HEK293 (cell line): Measurements from ENCODE around the gene AKAP14.

ENCODE experiments used
- KLF9 ChIP-seq: fragments of 450-650 bp; formaldehyde crosslinking; IDR thresholded peaks from 2 replicates; pipeline ENCODE4 v1.5.1; 2016; ENCODE audit warnings: missing biosample characterization, missing genetic modification characterization, low read depth
- MYNN ChIP-seq: fragments of 450-650 bp; formaldehyde crosslinking; IDR thresholded peaks from 2 replicates; pipeline ENCODE4 v1.5.1; 2016; ENCODE audit warnings: missing biosample characterization, missing genetic modification characterization, borderline replicate concordance
- PBX3 ChIP-seq: sonication (generic); formaldehyde crosslinking; IDR thresholded peaks from 2 replicates; pipeline ENCODE4 v1.8.1; 2022; ENCODE audit warnings: mild to moderate bottlenecking, moderate library complexity, missing genetic modification reagents
- PRDM1 ChIP-seq: fragments of 450-650 bp; formaldehyde crosslinking; IDR thresholded peaks from 2 replicates; pipeline ENCODE4; 2016; ENCODE audit warnings: missing biosample characterization, missing genetic modification characterization
- SP3 ChIP-seq: fragments of 450-650 bp; formaldehyde crosslinking; IDR thresholded peaks from 2 replicates; pipeline ENCODE4 v1.5.1; 2016; ENCODE audit warnings: missing biosample characterization, missing genetic modification characterization
- WT1 ChIP-seq: fragments of 450-650 bp; formaldehyde crosslinking; IDR thresholded peaks from 2 replicates; pipeline ENCODE4 v1.5.1; 2016; ENCODE audit warnings: missing biosample characterization, missing genetic modification characterization
- ZBTB17 ChIP-seq: fragments of 450-650 bp; formaldehyde crosslinking; IDR thresholded peaks from 2 replicates; pipeline ENCODE4 v1.5.1; 2016; ENCODE audit warnings: missing biosample characterization, missing genetic modification characterization
- ZEB2 ChIP-seq: fragments of 450-650 bp; formaldehyde crosslinking; IDR thresholded peaks from 2 replicates; pipeline ENCODE4 v1.5.1; 2016; ENCODE audit warnings: missing biosample characterization, missing genetic modification characterization
- ZFP37 ChIP-seq: fragments of 450-650 bp; formaldehyde crosslinking; IDR thresholded peaks from 2 replicates; pipeline ENCODE4 v1.5.1; 2016; ENCODE audit warnings: missing biosample characterization, missing genetic modification characterization
- ZIC2 ChIP-seq: fragments of 450-650 bp; formaldehyde crosslinking; IDR thresholded peaks from 2 replicates; pipeline ENCODE4 v1.5.1; 2016; ENCODE audit warnings: missing biosample characterization, missing genetic modification characterization
- ZNF23 ChIP-seq: fragments of 450-650 bp; formaldehyde crosslinking; IDR thresholded peaks from 2 replicates; pipeline ENCODE4 v1.5.1; 2016; ENCODE audit warnings: missing biosample characterization, missing genetic modification characterization, borderline replicate concordance
- ZNF335 ChIP-seq: fragments of 450-650 bp; formaldehyde crosslinking; conservative IDR thresholded peaks from 2 replicates; pipeline ENCODE4 v1.5.1; 2016; ENCODE audit warnings: missing biosample characterization, missing genetic modification characterization
- ZNF341 ChIP-seq: fragments of 450-650 bp; formaldehyde crosslinking; IDR thresholded peaks from 2 replicates; pipeline ENCODE4; 2016; ENCODE audit warnings: low read depth, missing biosample characterization, missing genetic modification characterization
- ZNF510 ChIP-seq: fragments of 450-650 bp; formaldehyde crosslinking; IDR thresholded peaks from 2 replicates; pipeline ENCODE4 v1.5.1; 2018; ENCODE audit warnings: mild to moderate bottlenecking, missing genetic modification characterization, missing biosample characterization; ENCODE audit not compliant: insufficient replicate concordance
- ZNF548 ChIP-seq: fragments of 450-650 bp; formaldehyde crosslinking; IDR thresholded peaks from 2 replicates; pipeline ENCODE4 v1.5.1; 2016; ENCODE audit warnings: missing biosample characterization, missing genetic modification characterization
- ZNF558 ChIP-seq: fragments of 450-650 bp; formaldehyde crosslinking; IDR thresholded peaks from 2 replicates; pipeline ENCODE4 v1.5.1; 2016; ENCODE audit warnings: missing biosample characterization, missing genetic modification characterization
- ZNF596 ChIP-seq: fragments of 450-650 bp; IDR thresholded peaks from 2 replicates; pipeline ENCODE4 v1.5.0; 2018; ENCODE audit warnings: missing biosample characterization, mild to moderate bottlenecking, missing genetic modification characterization, moderate library complexity
- ZNF600 ChIP-seq: fragments of 450-650 bp; formaldehyde crosslinking; IDR thresholded peaks from 2 replicates; pipeline ENCODE4 v1.5.1; 2016; ENCODE audit warnings: missing biosample characterization, missing genetic modification characterization
- ZNF704 ChIP-seq: fragments of 450-650 bp; formaldehyde crosslinking; IDR thresholded peaks from 2 replicates; pipeline ENCODE4 v1.5.1; 2016; ENCODE audit warnings: missing biosample characterization, missing genetic modification characterization
- ZNF776 ChIP-seq: fragments of 450-650 bp; formaldehyde crosslinking; IDR thresholded peaks from 2 replicates; pipeline ENCODE4 v1.5.0; 2017; ENCODE audit warnings: missing biosample characterization, missing genetic modification characterization, borderline replicate concordance
- ZNF791 ChIP-seq: fragments of 450-650 bp; formaldehyde crosslinking; IDR thresholded peaks from 2 replicates; pipeline ENCODE4 v1.5.1; 2016; ENCODE audit warnings: missing biosample characterization, missing genetic modification characterization
- ZNF792 ChIP-seq: fragments of 450-650 bp; formaldehyde crosslinking; IDR thresholded peaks from 2 replicates; pipeline ENCODE4 v1.5.1; 2016; ENCODE audit warnings: missing biosample characterization, missing genetic modification characterization
- ZNF837 ChIP-seq: fragments of 450-650 bp; formaldehyde crosslinking; IDR thresholded peaks from 2 replicates; pipeline ENCODE4 v1.5.1; 2016; ENCODE audit warnings: missing biosample characterization, missing genetic modification characterization
- ZSCAN16 ChIP-seq: fragments of 450-650 bp; formaldehyde crosslinking; IDR thresholded peaks from 2 replicates; pipeline ENCODE4 v1.5.1; 2016; ENCODE audit warnings: missing biosample characterization, missing genetic modification characterization
- TF ChIP-seq, protein P1 (sequence below): fragments of 450-650 bp; formaldehyde crosslinking; conservative IDR thresholded peaks from 2 replicates; pipeline ENCODE4 v1.5.1; 2016; ENCODE audit warnings: low read depth, missing biosample characterization, missing genetic modification characterization
- TF ChIP-seq, protein P2 (sequence below): fragments of 450-650 bp; formaldehyde crosslinking; IDR thresholded peaks from 2 replicates; pipeline ENCODE4 v1.5.1; 2016; ENCODE audit warnings: missing biosample characterization, missing genetic modification characterization
- TF ChIP-seq, protein P3 (sequence below): fragments of 450-650 bp; formaldehyde crosslinking; IDR thresholded peaks from 2 replicates; pipeline ENCODE4 v1.5.1; 2016; ENCODE audit warnings: missing biosample characterization, missing genetic modification characterization
- TF ChIP-seq, protein P4 (sequence below): fragments of 450-650 bp; formaldehyde crosslinking; IDR thresholded peaks from 2 replicates; pipeline ENCODE4 v1.5.1; 2016; ENCODE audit warnings: missing biosample characterization, missing genetic modification characterization

AKAP14 gene

DNA sequence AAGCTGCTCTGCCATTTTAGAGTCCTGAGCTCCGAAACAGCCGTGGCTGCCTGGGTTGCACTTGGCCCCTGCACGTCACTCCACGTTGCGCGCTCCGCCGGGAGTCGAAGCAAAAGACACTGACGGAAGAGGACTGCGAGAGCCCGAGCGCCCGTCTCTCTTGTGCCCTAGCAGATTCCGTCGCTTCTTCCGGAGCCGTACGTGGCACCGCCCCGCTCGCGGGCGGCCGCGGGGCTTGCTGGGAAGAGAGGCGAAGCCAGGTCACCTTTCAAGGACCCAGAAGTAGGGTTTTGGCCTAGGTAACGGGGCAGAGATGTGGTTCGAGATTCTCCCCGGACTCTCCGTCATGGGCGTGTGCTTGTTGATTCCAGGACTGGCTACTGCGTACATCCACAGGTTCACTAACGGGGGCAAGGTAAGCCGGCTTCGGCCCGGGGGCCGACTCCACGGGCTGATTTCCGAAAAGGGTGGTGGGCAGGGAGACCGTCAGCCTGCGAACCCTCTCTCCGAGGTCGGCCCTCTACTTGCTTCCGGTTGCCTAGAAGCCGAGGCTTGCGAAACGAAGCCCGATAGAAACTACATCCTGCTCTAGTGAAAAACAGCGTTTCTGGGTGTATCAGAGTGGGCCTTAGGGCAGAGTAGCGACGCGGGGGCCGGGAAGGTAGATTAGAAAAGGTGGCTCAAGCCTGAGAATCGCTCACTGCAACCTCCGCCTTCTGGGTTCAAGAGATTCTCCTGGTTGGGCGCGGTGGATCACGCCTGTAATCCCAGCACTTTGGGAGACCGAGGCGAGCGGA is 23.9 kb upstream of the AKAP14 start, which contains the start of the genes NDUFA1 and RNF113A (continued):
- TF ChIP-seq ZNF596 (no peak), ZNF335 (tag by site-specific recombination) (peak; percentile 86), ZNF558 (tag by site-specific recombination) (no peak), KLF9 (tag by site-specific recombination) (peak; percentile 44; the same call in 1 of the 2 replicates), ZIC2 (tag by site-specific recombination) (peak; percentile 17; the same call in 1 of the 2 replicates), ZNF341 (tag by site-specific recombination) (peak; percentile 42), ZNF23 (tag by site-specific recombination) (no peak), ZBTB17 (tag by site-specific recombination) (peak; percentile 98), ZNF837 (tag by site-specific recombination) (no peak), ZNF704 (tag by site-specific recombination) (no peak), ZNF776 (tag by site-specific recombination) (no peak), ZNF600 (tag by site-specific recombination) (peak; percentile 82), ZNF791 (no peak), PBX3 (0 out of 2 replicates have a peak, but pooled peaks have one; percentile 33), ZEB2 (tag by site-specific recombination) (peak; percentile 66), ZNF548 (no peak), MYNN (tag by site-specific recombination) (no peak), SP3 (tag by site-specific recombination) (peak; percentile 60), ZSCAN16 (tag by site-specific recombination) (peak; percentile 70; the same call in 1 of the 2 replicates), WT1 (tag by site-specific recombination) (no peak), ZNF510 (tag by site-specific recombination) (no peak), PRDM1 (tag by site-specific recombination) (no peak), ZFP37 (tag by site-specific recombination) (peak; percentile 54; the same call in 1 of the 2 replicates), ZNF792 (tag by site-specific recombination) (no peak)
- TF ChIP-seq, protein P1, sequence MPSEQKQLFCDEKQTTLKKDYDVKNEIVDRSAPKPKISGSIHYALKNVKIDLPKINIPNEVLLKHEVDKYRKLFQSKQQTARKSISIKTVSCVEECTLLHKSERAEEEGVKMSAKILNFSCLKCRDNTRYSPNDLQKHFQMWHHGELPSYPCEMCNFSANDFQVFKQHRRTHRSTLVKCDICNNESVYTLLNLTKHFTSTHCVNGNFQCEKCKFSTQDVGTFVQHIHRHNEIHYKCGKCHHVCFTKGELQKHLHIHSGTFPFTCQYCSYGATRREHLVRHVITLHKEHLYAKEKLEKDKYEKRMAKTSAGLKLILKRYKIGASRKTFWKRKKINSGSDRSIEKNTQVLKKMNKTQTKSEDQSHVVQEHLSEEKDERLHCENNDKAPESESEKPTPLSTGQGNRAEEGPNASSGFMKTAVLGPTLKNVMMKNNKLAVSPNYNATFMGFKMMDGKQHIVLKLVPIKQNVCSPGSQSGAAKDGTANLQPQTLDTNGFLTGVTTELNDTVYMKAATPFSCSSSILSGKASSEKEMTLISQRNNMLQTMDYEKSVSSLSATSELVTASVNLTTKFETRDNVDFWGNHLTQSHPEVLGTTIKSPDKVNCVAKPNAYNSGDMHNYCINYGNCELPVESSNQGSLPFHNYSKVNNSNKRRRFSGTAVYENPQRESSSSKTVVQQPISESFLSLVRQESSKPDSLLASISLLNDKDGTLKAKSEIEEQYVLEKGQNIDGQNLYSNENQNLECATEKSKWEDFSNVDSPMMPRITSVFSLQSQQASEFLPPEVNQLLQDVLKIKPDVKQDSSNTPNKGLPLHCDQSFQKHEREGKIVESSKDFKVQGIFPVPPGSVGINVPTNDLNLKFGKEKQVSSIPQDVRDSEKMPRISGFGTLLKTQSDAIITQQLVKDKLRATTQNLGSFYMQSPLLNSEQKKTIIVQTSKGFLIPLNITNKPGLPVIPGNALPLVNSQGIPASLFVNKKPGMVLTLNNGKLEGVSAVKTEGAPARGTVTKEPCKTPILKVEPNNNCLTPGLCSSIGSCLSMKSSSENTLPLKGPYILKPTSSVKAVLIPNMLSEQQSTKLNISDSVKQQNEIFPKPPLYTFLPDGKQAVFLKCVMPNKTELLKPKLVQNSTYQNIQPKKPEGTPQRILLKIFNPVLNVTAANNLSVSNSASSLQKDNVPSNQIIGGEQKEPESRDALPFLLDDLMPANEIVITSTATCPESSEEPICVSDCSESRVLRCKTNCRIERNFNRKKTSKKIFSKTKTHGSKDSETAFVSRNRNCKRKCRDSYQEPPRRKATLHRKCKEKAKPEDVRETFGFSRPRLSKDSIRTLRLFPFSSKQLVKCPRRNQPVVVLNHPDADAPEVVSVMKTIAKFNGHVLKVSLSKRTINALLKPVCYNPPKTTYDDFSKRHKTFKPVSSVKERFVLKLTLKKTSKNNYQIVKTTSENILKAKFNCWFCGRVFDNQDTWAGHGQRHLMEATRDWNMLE = peak; percentile 41; the same call in 1 of the 2 replicates
- TF ChIP-seq, protein P2, sequence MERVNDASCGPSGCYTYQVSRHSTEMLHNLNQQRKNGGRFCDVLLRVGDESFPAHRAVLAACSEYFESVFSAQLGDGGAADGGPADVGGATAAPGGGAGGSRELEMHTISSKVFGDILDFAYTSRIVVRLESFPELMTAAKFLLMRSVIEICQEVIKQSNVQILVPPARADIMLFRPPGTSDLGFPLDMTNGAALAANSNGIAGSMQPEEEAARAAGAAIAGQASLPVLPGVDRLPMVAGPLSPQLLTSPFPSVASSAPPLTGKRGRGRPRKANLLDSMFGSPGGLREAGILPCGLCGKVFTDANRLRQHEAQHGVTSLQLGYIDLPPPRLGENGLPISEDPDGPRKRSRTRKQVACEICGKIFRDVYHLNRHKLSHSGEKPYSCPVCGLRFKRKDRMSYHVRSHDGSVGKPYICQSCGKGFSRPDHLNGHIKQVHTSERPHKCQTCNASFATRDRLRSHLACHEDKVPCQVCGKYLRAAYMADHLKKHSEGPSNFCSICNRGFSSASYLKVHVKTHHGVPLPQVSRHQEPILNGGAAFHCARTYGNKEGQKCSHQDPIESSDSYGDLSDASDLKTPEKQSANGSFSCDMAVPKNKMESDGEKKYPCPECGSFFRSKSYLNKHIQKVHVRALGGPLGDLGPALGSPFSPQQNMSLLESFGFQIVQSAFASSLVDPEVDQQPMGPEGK (tag by site-specific recombination) = peak; percentile 28; the same call in 1 of the 2 replicates
- TF ChIP-seq, protein P3, sequence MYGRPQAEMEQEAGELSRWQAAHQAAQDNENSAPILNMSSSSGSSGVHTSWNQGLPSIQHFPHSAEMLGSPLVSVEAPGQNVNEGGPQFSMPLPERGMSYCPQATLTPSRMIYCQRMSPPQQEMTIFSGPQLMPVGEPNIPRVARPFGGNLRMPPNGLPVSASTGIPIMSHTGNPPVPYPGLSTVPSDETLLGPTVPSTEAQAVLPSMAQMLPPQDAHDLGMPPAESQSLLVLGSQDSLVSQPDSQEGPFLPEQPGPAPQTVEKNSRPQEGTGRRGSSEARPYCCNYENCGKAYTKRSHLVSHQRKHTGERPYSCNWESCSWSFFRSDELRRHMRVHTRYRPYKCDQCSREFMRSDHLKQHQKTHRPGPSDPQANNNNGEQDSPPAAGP (tag by site-specific recombination) = 0 out of 2 replicates have a peak, but pooled peaks have one; percentile 14
- TF ChIP-seq, protein P4, sequence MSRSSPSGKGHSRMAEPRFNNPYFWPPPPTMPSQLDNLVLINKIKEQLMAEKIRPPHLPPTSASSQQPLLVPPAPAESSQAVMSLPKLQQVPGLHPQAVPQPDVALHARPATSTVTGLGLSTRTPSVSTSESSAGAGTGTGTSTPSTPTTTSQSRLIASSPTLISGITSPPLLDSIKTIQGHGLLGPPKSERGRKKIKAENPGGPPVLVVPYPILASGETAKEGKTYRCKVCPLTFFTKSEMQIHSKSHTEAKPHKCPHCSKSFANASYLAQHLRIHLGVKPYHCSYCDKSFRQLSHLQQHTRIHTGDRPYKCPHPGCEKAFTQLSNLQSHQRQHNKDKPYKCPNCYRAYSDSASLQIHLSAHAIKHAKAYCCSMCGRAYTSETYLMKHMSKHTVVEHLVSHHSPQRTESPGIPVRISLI (tag by site-specific recombination) = no peak
